IMR-90 (cell line): Measurements from ENCODE around the gene SCARB1. TPM values are rescaled to one million over a fixed set of nuclear protein-coding genes. Genes with fewer than 3 reads are reported as not detected.

Experiments
- ATAC-seq: fragments of 200-7000 bp; cut with Tn5 transposase; 2 replicates; pipeline ENCODE4 v1.9.1; 2020; ENCODE audit warnings: low read depth, mild to moderate bottlenecking, moderate library complexity
- BruUV-seq: library from RNA; stranded (reverse); fragments of 400-500 nt; replicated peaks from 2 replicates; lab custom pipeline; 2021; lab: Mats Ljungman, UMichigan
- CTCF ChIA-PET: fragments of 300-600 bp; formaldehyde crosslinking; extraction: SDS; loops from one replicate; lab custom pipeline; 2021; ENCODE audit warnings: antibody characterized with exemption; lab: Yijun Ruan, JAX
- POLR2A ChIA-PET: fragments of 300-600 bp; sonication (Branson Sonifier 250); formaldehyde crosslinking; loops from one replicate; lab custom pipeline; 2022; ENCODE audit warnings: antibody characterized with exemption; ENCODE audit not compliant: unreplicated experiment; lab: Charles Lee
- DNase-seq: peaks from one replicate; pipeline ENCODE4 v3.0.0; 2013
- H2AFZ ChIP-seq: replicated peaks from 2 replicates; pipeline ENCODE3; 2013; ENCODE audit warnings: low read length, mild to moderate bottlenecking; ENCODE audit not compliant: poor library complexity
- H2AK5ac ChIP-seq: 2 replicates; pipeline ENCODE4 v1.6.1; 2013; ENCODE audit warnings: low read depth, low read length, inconsistent platforms
- H2AK9ac ChIP-seq: replicated peaks from 2 replicates; pipeline ENCODE3; 2013; ENCODE audit warnings: mild to moderate bottlenecking, low read depth, low read length, moderate library complexity; ENCODE audit not compliant: poor library complexity
- H2BK120ac ChIP-seq: 2 replicates; pipeline ENCODE4 v1.6.1; 2013; ENCODE audit warnings: low read depth, low read length, inconsistent platforms
- H2BK15ac ChIP-seq: 3 replicates; pipeline ENCODE4 v1.6.1; 2013; ENCODE audit warnings: low read depth, low read length, inconsistent platforms
- H2BK20ac ChIP-seq: 2 replicates; pipeline ENCODE4 v1.6.1; 2013; ENCODE audit warnings: low read depth, mild to moderate bottlenecking, inconsistent platforms, low read length, moderate library complexity
- H2BK5ac ChIP-seq: 2 replicates; pipeline ENCODE4 v1.6.1; 2013; ENCODE audit warnings: mild to moderate bottlenecking, low read depth, low read length, inconsistent platforms; ENCODE audit not compliant: poor library complexity, severe bottlenecking
- H3K14ac ChIP-seq: replicated peaks from 2 replicates; pipeline ENCODE4 v1.6.1; 2013; ENCODE audit warnings: low read depth, low read length, inconsistent platforms
- H3K18ac ChIP-seq: 2 replicates; pipeline ENCODE4 v1.6.1; 2013; ENCODE audit warnings: low read depth, low read length, control low read depth
- H3K23ac ChIP-seq: 2 replicates; pipeline ENCODE4 v1.6.1; 2013; ENCODE audit warnings: low read depth, low read length, inconsistent platforms
- H3K27ac ChIP-seq: 2 replicates; pipeline ENCODE4 v1.5.1; 2013; ENCODE audit warnings: mild to moderate bottlenecking, control low read depth, low read length; ENCODE audit not compliant: insufficient read depth
- H3K27me3 ChIP-seq: 2 replicates; pipeline ENCODE4 v1.6.1; 2013; ENCODE audit warnings: low read length; ENCODE audit not compliant: control insufficient read depth, insufficient read depth
- H3K36me3 ChIP-seq: 2 replicates; pipeline ENCODE4 v1.6.1; 2013; ENCODE audit warnings: low read length, mixed read lengths; ENCODE audit not compliant: control insufficient read depth, insufficient read depth
- H3K4ac ChIP-seq: 2 replicates; pipeline ENCODE4 v1.6.1; 2013; ENCODE audit warnings: low read depth, low read length, inconsistent platforms
- H3K4me1 ChIP-seq: 2 replicates; pipeline ENCODE4 v1.6.1; 2013; ENCODE audit warnings: low read length, mixed read lengths; ENCODE audit not compliant: control insufficient read depth, insufficient read depth
- H3K4me2 ChIP-seq: 2 replicates; pipeline ENCODE4 v1.6.1; 2013; ENCODE audit warnings: low read depth, mild to moderate bottlenecking, control low read depth, low read length, moderate library complexity
- H3K4me3 ChIP-seq: 2 replicates; pipeline ENCODE4 v1.5.1; 2013; ENCODE audit warnings: low read depth, mild to moderate bottlenecking, control low read depth, low read length, moderate library complexity; ENCODE audit not compliant: insufficient read depth
- H3K56ac ChIP-seq: 2 replicates; pipeline ENCODE4 v1.6.1; 2013; ENCODE audit warnings: low read length, inconsistent platforms; ENCODE audit not compliant: insufficient read depth; ENCODE audit errors: extremely low read depth
- H3K79me1 ChIP-seq, 2 experiments: 2 replicates each; pipeline ENCODE4 v1.6.1; 2013; ENCODE audit warnings: low read length in 2 of 2, inconsistent platforms in 1 of 2, low read depth in 1 of 2
- H3K9ac ChIP-seq: 2 replicates; pipeline ENCODE4 v1.6.1; 2013; ENCODE audit warnings: low read depth, low read length, control low read depth
- H3K9me1 ChIP-seq: 2 replicates; pipeline ENCODE4 v1.6.1; 2013; ENCODE audit warnings: low read length, inconsistent platforms; ENCODE audit not compliant: insufficient read depth
- H3K9me3 ChIP-seq: 2 replicates; pipeline ENCODE4 v1.6.1; 2013; ENCODE audit warnings: low read length; ENCODE audit not compliant: control insufficient read depth, insufficient read depth
- H4K20me1 ChIP-seq: 2 replicates; pipeline ENCODE4 v1.6.1; 2013; ENCODE audit warnings: low read length, inconsistent platforms; ENCODE audit not compliant: insufficient read depth
- H4K5ac ChIP-seq: 2 replicates; pipeline ENCODE4 v1.6.1; 2013; ENCODE audit warnings: mild to moderate bottlenecking, low read depth, low read length, control low read depth
- H4K8ac ChIP-seq, 2 experiments: 2 replicates each; pipeline ENCODE4 v1.6.1; 2013; ENCODE audit warnings: low read depth in 2 of 2, low read length in 2 of 2, control low read depth in 1 of 2, inconsistent platforms in 1 of 2
- H4K91ac ChIP-seq: 2 replicates; pipeline ENCODE4 v1.6.1; 2013; ENCODE audit warnings: low read depth, low read length, inconsistent platforms; ENCODE audit not compliant: insufficient read depth
- CEBPB ChIP-seq: IDR thresholded peaks from 2 replicates; pipeline ENCODE4 v1.6.1; 2012; ENCODE audit warnings: low read depth, low read length, improper control_type of control experiment
- POLR2A ChIP-seq: IDR thresholded peaks from 2 replicates; pipeline ENCODE4 v1.6.1; 2012; ENCODE audit warnings: mild to moderate bottlenecking, low read depth, low read length
- RAD21 ChIP-seq: IDR thresholded peaks from 2 replicates; pipeline ENCODE4 v1.6.1; 2012; ENCODE audit warnings: low read length, improper control_type of control experiment
- USF2 ChIP-seq: fragments of 150-350 bp; IDR thresholded peaks from 2 replicates; pipeline ENCODE4 v1.6.1; 2017; ENCODE audit warnings: mild to moderate bottlenecking, antibody characterized with exemption, low read length, low read depth
- WGBS, 2 experiments: methylation state at CpG; one replicate each; pipeline versions ENCODE4 v1.1.5 to v1.1.7; 2013; ENCODE audit warnings: missing lambda C conversion rate in 2 of 2; ENCODE audit not compliant: insufficient read length in 1 of 2; ENCODE audit errors: extremely low coverage in 2 of 2; 5-methylcytosine and 5-hydroxymethylcytosine counted together
- dilution Hi-C: fragments of 300-500 bp; cut with HindIII; formaldehyde crosslinking; loops from one replicate; pipeline ENCODE4 v1.14.3; 2018; ENCODE audit warnings: low sequenced_read_pairs; ENCODE audit not compliant: unreplicated experiment
- in situ Hi-C: fragments of 300-500 bp; cut with MboI; formaldehyde crosslinking; loops from 3 replicates; pipeline ENCODE4 v1.14.3; 2019; ENCODE audit warnings: low sequenced_read_pairs, inconsistent platforms, mixed read lengths
- intact Hi-C: fragments of 100-400 bp; cut with micrococcal nuclease; formaldehyde crosslinking; loops from 2 replicates; pipeline ENCODE4 v1.10.0; 2022
- polyA plus RNA-seq, 3 experiments: library from polyadenylated mRNA; depleted of rRNA; stranded (reverse); fragments of >200 nt; gene quantifications; 2 replicates each; pipeline ENCODE4 v1.2.3, GENCODE V29; 2012; ENCODE audit warnings: low replicate concordance in 1 of 3
- total RNA-seq: library from RNA; depleted of rRNA; stranded (reverse); fragments of >200 nt; gene quantifications from 2 replicates; pipeline ENCODE4 v1.2.3, GENCODE V29; 2012

Gene SCARB1
- total and polyA plus RNA-seq, 2 of the 4 experiments (the other 2 are of a cell fraction) = 3.0 to 24.8 TPM

GRCh38 chr12:124910561-124911478 is 47.2 kb upstream of the SCARB1 start:
- H3K27me3 ChIP-seq = no peaks in the 10 kb centered on the region
- POLR2A ChIA-PET = interaction anchor here (0.6 to 2.3 kb wide), 3 partner anchors 26 to 68 kb away, joined by 3 to 7 read pairs (median 6); no protein-coding TSS in a partner anchor
- peak overlapping the region; percentile 11; the same call in 1 of the 2 replicates for H3K4me3 ChIP-seq
- no peak overlapping the region for H3K18ac ChIP-seq
- peaks cover 25% of the 10 kb centered on the region for H3K36me3 ChIP-seq
- H2BK15ac ChIP-seq = no peak overlapping the region
- peak overlapping the region; percentile 37 for H3K9ac ChIP-seq
- in situ Hi-C loops = no loop called here
- no peak overlapping the region for H2AK5ac ChIP-seq
- H4K91ac ChIP-seq = no peak overlapping the region
- no peak overlapping the region for H4K8ac ChIP-seq
- H3K14ac ChIP-seq = peak overlapping the region; percentile 38
- no peak overlapping the region for H2BK20ac ChIP-seq
- no peak overlapping the region for H2AK9ac ChIP-seq
- H2AFZ ChIP-seq = no peak overlapping the region
- ATAC-seq (no peak), DNase-seq (peak; percentile 42)
- peaks cover 15% of the 10 kb centered on the region for H3K9me1 ChIP-seq
- no peak overlapping the region for H3K56ac ChIP-seq
- no peak overlapping the region for H3K27ac ChIP-seq
- no TSS peak for BruUV-seq
- CTCF ChIA-PET = interaction anchor here (0.6 to 1.4 kb wide), 2 partner anchors 30 to 118 kb away, joined by 3 read pairs; no protein-coding TSS in a partner anchor
- no peaks in the 10 kb centered on the region for H3K9me3 ChIP-seq
- peaks cover 56% of the 10 kb centered on the region for H4K20me1 ChIP-seq
- peak overlapping the region; percentile 64 for H3K4me2 ChIP-seq
- H3K4ac ChIP-seq = no peak overlapping the region
- intact Hi-C loops = no loop called here
- H3K79me1 ChIP-seq = peaks cover 7 to 28% of the 10 kb centered on the region in 2 experiments; a peak in 3 of 4 replicates
- dilution Hi-C loops = no loop called here
- H4K5ac ChIP-seq = no peak overlapping the region
- 92 to 100% methylated on average over 1 to 7 of the region's 9 CpGs for WGBS, 2 experiments
- H2BK120ac ChIP-seq = no peak overlapping the region
- H3K4me1 ChIP-seq = peaks cover 10% of the 10 kb centered on the region
- H3K23ac ChIP-seq = 0 out of 2 replicates have a peak overlapping the region, but pooled peaks have one; percentile 55
- peak overlapping the region; percentile 18 for H2BK5ac ChIP-seq
- TF ChIP-seq CEBPB (0 out of 2 replicates have a peak, but pooled peaks have one; percentile 13), USF2 (peak; percentile 2; the same call in 1 of the 2 replicates), POLR2A (peak; percentile 92), RAD21 (no peak)
